Activated gamma-delta T cell (primary cell): ENCODE results near the gene LRTM1.

Source experiments
- DNase-seq: peaks from one replicate; lab custom pipeline; 2025; lab: John Stamatoyannopoulos, UW

LRTM1 gene

DNA sequence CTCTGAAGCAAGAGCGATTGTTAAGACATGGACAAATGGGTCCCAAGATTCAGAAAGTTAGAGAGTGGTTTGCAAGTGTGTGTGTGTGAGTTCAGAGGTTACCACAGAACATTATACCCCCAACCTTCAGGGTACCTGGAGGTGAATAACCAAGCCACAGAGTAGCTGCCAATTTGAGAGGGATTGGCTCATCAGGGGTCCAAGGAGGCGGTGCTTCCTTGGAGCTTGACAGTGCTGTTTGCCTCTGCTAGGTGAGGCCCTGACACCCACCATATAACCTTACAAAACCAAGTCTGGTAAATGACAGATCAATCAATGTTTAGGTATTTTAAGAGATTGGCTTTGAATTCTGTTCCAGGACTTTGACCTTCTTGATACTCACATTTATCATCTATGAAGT lies 35.7 kb downstream of the LRTM1 start:
- no peak for DNase-seq

- no peak for DNase-seq
Measured at GRCh38 chr3:54891540-54891897, 36.3 kb downstream of the LRTM1 start.

GRCh38 chr3:54889731-54890130 lies 38.1 kb downstream of the LRTM1 start:
- no peak for DNase-seq

DNA sequence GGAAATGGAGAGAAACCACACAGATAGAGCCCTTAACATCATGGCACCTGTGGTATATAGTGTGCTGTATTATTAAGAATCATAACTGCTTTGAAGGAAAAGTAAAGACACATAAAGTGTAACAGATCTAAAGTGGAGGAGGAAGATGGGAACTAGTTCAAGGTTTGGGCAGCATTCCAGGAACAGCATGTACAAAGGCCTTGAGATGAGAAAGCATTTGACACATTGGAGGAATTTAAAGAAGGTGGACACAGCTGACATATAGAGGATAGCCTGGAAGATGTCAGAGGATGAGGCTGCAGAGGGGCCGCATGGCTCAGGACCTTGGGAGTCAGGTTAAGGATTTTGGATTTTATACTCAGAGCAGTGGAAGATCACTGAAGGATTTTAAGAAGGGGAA lies 39.0 kb downstream of the LRTM1 start:
- no peak for DNase-seq

DNA sequence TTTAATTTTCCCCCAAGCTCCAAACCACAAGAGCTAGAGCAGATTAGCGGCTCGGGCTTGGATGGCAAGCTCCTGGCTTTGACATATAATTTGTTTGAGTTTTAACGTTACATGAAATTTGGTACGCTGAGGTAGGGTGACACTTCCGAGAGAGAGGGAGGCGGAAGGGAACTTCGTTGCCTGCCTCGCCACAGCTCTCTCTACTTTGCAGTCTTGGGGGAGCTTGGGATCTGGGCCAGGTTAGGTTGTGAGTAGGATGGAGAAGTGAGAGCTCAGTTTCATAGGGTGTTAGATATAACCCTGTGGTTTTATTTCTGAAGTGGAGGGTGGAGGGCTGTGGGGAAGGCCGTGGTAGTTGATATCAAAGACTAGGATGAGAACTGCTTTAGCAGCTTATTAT lies 39.7 kb downstream of the LRTM1 start:
- no peak for DNase-seq

GRCh38 chr3:54882129-54882833 lies 45.6 kb downstream of the LRTM1 start:
- DNase-seq: no peak

GRCh38 chr3:54878145-54878544 lies 49.7 kb downstream of the LRTM1 start:
- no peak for DNase-seq

GRCh38 chr3:54877730-54878129 lies 50.1 kb downstream of the LRTM1 start:
- no peak for DNase-seq

GRCh38 chr3:54876694-54877093 lies 51.2 kb downstream of the LRTM1 start:
- no peak for DNase-seq

DNA sequence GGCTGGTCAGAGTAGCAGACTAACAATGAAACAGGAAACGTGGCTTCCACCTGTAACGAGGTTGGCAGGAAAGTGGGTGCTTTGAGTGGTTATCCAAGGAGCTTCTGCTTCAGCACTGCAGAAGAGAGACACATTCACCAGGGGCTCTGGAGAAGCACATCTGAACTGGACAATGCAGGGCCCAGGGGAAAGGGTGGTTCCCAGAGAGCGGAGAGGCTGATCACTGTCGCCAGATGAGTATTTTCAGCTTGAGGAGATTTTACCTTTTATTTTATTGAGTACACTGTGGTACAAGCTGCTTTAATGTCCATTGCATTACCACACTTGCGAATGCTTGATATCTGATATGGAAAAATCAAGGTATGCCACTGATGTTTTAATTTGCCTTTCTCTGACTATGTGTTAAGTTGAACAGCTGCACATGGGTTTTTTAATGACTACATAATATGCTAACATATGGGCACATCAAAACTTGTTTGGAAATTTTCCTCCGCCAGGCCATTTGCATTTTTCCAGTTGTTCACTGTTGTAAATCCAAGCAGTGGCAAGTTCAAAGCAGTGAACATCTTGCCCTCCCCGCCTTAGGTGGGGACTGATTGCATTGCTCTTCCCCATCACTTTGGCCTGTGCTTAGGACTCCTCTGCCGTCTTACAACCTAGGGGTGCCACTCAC lies 52.1 kb downstream of the LRTM1 start:
- DNase-seq: no peak

- DNase-seq: no peak
Measured at GRCh38 chr3:54874816-54875556, 52.9 kb downstream of the LRTM1 start.

DNA sequence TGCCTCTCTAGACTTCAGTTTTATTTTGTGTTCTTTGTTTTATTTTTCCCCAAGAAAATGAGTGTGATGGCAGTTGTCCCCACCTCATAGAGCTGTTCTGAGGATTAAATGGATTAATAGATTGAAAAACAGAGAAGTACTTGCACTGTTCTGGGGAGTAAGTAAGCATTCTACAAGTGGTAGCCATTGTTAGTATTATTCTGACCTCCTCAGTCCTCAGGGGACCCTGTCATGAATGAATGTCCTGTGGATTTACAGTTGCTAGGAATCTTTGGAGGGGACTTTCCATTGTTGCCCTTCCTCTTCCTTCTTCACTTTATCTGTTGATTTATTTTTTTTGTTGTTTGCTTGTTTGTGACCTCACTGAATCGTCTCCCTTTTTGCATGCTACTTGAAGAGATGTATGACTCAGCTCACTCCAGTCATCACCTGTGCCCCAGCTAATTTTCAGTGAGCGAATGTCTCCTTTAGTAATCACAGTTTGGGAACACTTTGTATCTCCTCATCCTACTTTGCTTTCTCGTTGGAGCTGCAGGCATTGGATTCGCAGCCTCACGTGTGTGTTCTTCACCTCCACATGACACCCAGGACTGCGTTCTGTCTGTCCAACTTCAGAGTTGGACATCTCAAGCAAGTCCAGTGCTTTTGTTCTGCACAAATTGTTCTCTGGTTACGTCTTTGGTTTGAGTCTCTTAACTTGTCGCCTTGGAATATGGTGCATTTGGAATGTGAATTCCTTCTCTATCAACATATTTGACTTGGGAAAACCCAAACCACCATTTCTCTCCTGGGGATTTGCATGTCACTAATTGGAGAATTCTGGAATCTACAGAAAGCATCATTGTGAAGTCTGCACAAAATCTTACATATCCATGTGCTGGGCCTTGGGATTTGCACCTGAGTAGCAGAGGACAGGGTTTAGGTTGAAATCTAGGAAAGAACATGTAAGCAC lies 54.5 kb downstream of the LRTM1 start:
- DNase-seq: no peak

DNA sequence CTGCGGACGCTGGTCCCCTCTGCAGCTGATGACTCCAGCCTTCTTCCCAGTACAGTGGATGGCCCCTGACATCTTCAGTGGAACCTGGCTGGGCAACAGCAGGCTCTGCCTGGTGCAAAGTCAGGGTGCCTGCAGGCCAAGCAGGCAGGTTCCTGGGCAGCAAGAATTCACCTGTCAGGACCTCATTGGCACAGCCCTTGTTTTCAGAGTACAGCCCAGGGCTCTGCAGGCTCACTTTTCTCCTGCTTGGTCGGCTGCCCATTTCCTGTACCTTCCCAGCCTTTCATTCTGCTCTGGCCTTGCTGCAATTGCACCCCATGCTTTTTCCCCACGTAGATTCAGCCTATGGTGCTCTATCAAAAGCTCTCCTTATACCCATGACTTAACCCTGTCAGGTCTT lies 56.0 kb downstream of the LRTM1 start:
- no peak for DNase-seq

- DNase-seq: no peak
Measured at GRCh38 chr3:54870423-54870822, 57.4 kb downstream of the LRTM1 start.
